Lung microvascular endothelial cell (primary cell): ENCODE measurements around the gene FUT2. TPM values are rescaled to one million over a fixed set of nuclear protein-coding genes. Genes with fewer than 3 reads are reported as not detected.
A peak's percentile ranks its signal among the peaks of the same experiment; 100 is the strongest.

Source experiments
- DNase-seq, 2 donors: peaks; one replicate each; pipeline versions ENCODE4 v3.0.0 to v3.0.0-alpha.2; 2010; ENCODE audit warnings: low read depth in 2 of 2
- total RNA-seq: library from RNA; depleted of rRNA; stranded (reverse); fragments of >200 nt; gene quantifications from 2 replicates; pipeline ENCODE4 v1.2.1, GENCODE V29; 2014

The FUT2 gene
- total RNA-seq, 1 donor from 2014 or later: not detected

DNA sequence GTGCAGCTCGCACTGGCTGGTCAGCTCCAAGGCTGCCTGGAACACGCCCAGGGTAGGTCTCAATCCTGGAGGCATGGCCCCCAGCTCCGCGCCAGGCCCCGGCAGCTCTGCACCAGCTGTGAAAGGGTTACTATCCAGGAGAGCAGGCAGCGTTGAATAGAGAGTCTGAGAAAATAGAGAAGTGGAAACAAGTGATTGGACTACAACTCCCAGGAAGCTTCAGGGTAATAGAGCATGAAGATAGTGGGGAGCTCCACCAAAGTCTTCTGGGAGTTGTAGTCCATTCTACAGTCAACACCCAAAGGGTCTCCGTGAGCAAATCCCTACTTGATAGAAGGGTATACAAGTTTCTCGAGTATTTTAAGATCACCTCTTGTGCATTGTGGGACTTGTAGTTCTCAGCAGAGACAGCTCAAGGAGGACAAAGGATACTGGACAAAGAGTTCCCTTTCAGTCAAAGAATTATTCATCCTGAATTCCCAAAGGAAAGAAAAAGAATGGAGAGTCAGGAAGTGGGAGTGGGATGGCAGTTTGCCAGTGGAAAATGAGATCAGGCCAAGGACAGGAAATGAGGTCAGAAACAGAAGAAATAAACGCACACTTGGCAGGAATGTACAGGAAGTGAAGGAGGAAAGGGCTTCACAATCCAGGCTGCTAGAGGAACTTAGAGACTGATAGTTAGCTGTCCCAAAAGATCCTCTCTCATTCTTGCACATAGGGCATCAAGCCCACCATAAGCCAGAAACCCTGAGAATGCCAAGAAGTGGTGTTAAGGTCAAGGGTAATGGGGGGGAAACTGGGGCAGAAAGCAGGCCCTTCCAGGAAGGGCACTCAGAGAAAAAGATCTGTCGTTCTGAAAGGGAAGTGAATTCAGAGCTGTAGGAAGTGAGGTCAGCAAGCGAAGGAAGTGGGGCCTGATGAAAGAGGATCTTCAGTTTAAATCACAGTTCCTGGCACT lies 29.3 kb downstream of the FUT2 start:
- DNase-seq: peak; percentile 82 to 98

DNA sequence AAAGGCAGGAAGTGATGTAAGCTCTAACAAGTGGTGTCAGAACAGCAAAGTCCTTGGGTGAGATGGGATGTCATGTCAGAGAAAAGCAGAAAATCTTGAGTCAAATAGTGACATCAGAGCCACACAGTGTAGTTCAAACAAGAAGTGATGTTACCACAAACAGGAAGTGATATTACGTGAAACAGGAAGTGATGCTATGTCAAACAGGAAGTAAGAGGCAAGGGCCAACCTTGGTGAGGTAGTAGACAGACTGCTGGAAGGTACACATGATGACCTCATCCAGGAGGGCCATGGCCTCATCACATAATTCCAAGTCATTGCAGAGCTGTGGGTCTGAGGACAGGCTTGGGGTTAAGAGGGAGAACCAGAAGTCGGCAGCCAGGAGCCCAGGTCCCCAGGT lies 30.8 kb downstream of the FUT2 start:
- peak; percentile 65 to 76 for DNase-seq

DNA sequence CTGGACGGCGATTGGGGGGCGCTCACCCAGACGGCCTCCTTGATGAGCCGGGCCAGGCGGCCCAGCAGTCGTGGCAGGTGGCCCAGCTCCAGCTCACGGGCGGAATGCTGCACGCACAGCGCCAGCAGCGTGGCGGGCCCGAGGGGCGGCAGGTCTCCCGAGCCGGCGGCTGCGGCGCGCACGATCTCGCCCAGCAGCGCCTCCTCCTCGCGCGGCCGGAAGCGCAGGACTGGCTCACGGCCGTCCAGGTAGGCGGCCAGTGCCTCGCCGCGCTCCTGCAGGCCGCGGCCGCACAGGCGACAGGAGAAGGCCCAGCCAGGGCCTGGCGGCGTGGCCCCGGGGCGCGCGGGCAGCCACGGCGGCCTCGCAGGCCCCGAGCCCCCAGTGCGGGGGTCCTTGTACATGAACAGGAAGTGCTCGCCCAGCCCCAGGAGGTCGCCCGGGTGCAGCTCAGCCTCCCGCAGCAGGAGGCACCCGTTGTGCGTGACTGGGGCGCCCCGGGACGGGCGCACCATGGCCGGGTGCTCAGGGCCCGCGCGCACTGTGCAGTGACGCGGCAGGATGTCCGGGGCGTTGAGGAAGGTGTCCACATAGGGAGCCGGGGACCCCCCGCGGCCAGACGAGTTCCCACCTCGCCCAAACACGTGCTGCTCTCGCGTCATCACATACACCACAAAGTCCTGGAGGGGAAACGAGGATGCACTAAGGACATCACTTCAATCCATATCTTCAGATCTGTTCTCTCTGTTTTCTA lies 33.3 kb downstream of the FUT2 start:
- no peak for DNase-seq

DNA sequence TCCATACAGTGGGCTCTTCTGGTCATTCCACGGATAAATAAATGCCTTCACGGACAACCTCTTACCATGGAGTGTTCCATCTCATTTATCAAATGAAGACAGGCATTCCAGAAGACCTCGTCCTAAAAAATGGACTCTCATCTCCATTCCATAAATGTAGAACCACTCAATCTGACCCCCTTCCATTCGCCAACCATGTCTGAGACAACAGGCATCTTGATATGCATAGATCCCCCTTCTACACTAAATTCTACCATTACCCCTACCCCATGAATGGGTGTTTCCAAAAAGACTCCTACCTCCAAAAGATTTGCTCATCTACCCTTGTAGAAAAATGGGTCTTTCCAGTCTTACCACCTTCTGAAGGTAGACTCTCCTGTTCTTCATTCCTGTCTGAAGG lies 35.7 kb downstream of the FUT2 start:
- no peak for DNase-seq

- DNase-seq: no peak
These were observed 38.9 kb downstream of the FUT2 start for GRCh38 chr19:48734625-48735024.

DNA sequence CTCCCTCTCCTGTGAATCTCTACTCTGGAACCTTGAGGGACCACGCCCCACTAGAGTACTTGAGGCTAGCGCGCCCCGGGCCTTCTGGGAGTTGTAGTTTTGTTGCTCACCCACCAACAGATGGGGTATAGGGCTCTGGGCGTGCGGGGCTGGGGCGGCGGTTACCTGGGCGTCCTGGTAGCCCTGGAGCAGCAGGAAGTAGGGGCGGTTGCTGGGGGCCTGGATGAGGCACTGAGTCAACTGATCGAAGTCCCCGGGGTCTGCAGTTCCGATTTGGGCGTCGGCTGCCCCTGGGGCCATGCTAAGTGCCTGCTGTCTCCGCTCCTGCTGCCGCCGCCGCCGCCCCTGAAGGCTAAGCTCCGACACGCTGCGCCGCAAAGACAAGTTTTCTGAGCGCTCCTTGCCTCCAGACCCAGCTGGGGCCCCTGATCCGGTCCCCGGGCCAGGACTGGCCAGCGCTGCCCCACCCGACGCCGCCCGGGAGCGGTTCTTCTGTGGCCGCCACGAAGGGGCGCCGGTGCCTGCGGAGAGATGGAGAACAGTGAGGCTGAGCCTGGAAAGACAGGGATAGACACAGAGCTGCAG lies 39.4 kb downstream of the FUT2 start:
- DNase-seq: no peak

DNA sequence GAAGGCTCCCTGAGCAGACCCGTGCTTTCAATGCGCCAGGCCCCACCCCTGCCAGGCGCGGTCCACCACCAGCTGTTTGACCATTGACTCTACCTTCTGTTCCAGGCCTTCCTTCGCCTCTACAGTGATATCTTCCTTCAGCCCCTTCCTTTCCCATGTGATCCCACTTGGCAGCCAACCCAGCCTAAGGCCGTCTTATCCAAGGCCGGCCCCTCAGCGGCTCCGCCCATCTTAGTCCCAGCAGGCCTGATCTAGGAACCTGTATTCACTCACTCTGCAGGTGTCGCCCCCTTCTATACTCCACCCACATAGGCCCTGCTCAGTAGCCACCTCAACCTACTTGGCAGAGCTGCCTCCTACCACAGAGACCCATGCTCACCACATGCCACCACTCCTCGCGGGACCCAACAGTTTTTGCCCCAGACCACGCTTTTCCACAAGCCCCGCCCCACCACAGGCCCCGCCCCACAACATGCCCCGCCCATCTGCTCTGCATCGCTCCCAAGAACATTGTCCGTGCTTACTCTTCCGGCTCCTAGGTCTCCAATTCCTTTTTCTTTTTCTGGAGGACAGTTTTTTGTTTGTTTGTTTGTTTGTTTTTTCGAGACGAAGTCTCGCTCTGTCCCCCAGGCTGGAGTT lies 41.7 kb downstream of the FUT2 start:
- peak in 1 of 2 donors; percentile 61 for DNase-seq

DNA sequence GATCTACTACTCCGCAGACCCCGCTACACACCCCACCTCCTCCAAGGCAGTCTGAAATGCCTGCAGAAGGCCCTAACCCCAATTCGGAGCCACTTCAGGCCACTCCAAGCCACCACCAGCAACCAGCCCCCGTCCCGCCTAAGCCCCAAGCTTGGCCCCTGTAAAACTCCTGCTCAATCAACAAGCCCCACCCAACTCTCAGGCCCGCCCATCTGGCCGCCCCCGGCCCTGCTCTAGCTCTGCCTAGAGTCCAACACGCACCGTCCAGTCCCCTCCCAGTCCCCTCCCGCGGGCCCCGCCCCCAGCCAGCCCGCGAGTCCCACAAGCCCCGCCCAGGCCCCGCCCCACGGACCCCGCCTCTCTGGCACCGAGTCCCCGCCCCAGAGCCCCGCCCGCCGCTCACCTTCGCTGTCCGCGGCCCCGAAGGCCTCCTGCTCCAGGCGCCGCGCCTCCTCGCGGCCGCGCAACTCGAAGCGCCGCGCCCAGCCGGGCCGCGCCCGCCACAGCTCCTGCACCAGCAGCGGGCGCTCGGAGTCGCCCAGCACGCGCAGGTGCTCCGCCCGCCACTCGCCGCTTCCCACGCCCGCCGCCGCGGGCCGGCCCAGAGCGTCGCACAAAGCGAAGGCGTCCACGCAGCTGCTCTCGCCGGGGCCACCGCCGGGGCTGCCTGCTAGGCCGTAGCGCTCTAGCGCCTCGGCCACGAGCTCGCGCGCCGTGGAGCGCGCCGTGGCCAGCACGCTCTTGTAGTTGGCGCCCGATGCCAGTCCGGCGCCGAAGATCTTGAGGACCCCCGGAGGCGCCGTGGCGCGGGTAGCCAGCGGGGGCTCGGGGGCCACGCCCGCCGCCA lies 43.0 kb downstream of the FUT2 start:
- peak; percentile 93 to 97 for DNase-seq

GRCh38 chr19:48739404-48740163 lies 43.8 kb downstream of the FUT2 start:
- no peak for DNase-seq

- DNase-seq: peak; percentile 65 to 71
These were observed 44.6 kb downstream of the FUT2 start, which contains the start of gene RASIP1 for GRCh38 chr19:48740164-48740972. Gene RASIP1 (minus strand): TSS chr19:48740610. CDS start chr19:48740282, 328 bp downstream.

DNA sequence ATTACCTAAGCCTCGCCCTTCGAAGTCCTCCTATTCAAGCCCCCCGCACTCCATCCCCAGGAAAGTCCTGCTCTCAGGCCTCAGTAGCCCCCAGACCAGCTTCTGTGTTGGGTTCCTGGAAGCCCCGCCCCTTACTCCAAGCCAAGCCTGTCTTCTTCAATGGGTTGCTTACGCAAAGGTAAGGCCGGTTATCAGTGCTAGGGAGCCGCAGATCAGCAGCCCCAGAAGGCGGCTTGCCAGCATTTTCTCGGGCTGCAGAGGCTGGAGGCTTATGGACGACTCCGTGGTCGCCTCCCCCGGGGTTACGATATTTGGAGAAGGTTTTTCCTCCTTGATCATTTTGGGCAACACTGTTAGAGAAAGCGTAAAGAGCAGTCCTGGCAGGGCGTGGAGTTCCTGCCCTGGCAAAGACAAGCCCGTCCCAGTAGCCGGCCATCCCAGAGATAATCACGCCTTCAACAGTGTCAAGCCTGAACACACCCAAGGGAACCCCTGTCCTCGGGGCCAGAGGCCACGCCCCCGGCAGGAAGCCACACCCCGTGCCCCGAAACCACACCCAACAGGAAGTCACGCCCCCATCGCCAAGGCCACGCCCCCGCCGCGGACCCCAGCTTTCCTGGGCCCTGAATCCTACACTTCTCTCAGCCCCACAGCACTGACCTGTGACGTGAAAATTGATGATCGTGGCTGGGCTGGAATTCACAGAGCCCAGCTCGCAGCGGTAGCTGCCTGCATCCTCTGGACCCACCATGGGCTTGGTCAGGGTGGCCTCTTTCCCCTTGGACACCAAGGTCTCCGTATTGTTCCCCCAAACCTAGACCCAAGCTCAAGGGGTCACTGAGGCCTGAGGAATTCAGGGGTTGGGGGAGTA lies 45.6 kb downstream of the FUT2 start:
- DNase-seq: peak; percentile 49 to 55

DNA sequence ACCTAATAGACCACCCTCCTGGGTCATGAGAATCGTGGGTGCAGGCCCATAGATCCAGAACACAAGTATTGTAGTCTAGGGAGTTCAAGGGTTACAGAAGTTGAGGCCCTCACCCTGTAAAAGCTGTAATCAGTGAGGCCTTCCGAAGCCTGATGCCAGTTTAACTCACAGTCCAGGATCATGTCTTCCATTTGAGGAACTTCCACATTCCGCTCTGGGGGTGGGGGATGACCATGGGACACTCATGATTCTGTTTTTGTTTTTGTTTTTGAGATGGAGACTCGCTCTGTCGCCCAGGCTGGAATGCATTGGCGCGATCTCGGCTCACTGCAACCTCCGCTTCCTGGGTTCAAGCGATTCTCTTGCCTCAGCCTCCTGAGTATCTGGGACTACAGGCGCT lies 46.3 kb downstream of the FUT2 start:
- no peak for DNase-seq

DNA sequence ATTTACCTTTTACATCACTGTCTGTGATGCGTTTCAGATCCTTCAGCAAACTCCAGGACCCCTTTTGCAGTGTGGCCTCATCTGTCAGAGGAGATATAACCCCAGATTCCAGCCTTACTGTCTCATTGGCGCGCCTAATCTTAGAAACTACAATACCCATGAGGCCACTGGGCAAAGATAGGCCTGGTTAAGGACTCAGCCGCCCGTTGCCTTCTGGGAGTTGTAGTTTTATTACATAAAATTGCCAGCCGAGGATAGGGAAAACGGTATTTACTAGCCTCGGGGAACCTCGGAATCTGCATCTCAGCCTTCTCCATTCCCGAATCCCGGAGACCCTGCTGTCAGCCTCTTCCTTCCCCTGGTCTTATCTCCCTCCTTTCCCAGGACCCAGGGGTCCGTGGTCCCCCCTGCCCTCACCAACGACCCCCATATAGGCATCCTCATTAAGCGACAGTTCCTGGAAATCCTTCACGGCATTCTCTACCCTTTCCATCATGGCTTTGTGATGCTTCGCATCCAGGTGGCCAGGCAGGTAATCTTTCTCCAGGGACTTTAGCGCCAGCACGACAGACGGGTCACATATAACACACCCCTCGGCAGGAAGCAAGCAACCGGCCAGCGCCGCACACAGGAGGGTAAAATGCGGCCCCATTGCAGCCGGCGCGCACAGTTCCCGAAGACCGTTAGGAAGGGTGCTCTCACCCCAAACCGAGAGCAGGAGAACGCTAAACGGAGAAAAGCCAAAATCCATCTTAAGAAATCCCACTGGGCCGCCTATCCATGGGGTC lies 49.6 kb downstream of the FUT2 start:
- peak; percentile 69 to 79 for DNase-seq

- no peak for DNase-seq
These were observed 50.3 kb downstream of the FUT2 start for GRCh38 chr19:48746110-48746509.

- peak; percentile 91 to 94 for DNase-seq
These were observed 51.2 kb downstream of the FUT2 start, which contains the start of gene IZUMO1 for GRCh38 chr19:48746738-48747575. Gene IZUMO1 (minus strand): TSS chr19:48746909. CDS start chr19:48745859, 1,050 bp downstream.

- DNase-seq: no peak
These were observed 53.9 kb downstream of the FUT2 start for GRCh38 chr19:48749571-48750198.
